IPS DF 6.9 (cell line): ENCODE measurements around the gene LHFPL3.

Source experiments
- DNase-seq: peaks from one replicate; pipeline ENCODE4 v3.0.0-alpha.2; 2013; ENCODE audit warnings: low read depth, low spot score
- H3K27ac ChIP-seq: one replicate; pipeline ENCODE4 v1.5.1; 2013; ENCODE audit warnings: low read length, control low read depth
- H3K27me3 ChIP-seq: 2 replicates; pipeline ENCODE4 v1.6.1; 2013; ENCODE audit warnings: mild to moderate bottlenecking, low read length; ENCODE audit not compliant: control insufficient read depth, insufficient read depth
- H3K36me3 ChIP-seq: 2 replicates; pipeline ENCODE4 v1.6.1; 2013; ENCODE audit warnings: low read length; ENCODE audit not compliant: control insufficient read depth, insufficient read depth
- H3K4me1 ChIP-seq: 2 replicates; pipeline ENCODE4 v1.6.1; 2013; ENCODE audit warnings: low read length; ENCODE audit not compliant: control insufficient read depth, insufficient read depth
- H3K4me3 ChIP-seq: 2 replicates; pipeline ENCODE4 v1.5.1; 2013; ENCODE audit warnings: mild to moderate bottlenecking, low read length
- H3K9me3 ChIP-seq: 2 replicates; pipeline ENCODE4 v1.6.1; 2013; ENCODE audit warnings: low read length, inconsistent platforms; ENCODE audit not compliant: control insufficient read depth, insufficient read depth
- WGBS: extraction: QIAGEN DNeasy Blood & Tissue Kit; methylation state at CpG from one replicate; pipeline ENCODE4 v1.1.7; 2013; ENCODE audit warnings: mixed read lengths, missing lambda C conversion rate; ENCODE audit not compliant: insufficient read length, insufficient coverage; 5-methylcytosine and 5-hydroxymethylcytosine counted together

The LHFPL3 gene

GRCh38 chr7:104826135-104826534 lies 497.7 kb downstream of the LHFPL3 start:
- no peak overlapping the region for H3K27ac ChIP-seq
- H3K4me3 ChIP-seq = no peak overlapping the region
- H3K4me1 ChIP-seq = no peaks in the 10 kb centered on the region
- no peaks in the 10 kb centered on the region for H3K36me3 ChIP-seq
- no peaks in the 10 kb centered on the region for H3K9me3 ChIP-seq
- no peak for DNase-seq
- no peaks in the 10 kb centered on the region for H3K27me3 ChIP-seq
- no CpG with 5 or more reads among the region's 4 CpGs for WGBS

GRCh38 chr7:104836976-104837375 lies 508.6 kb downstream of the LHFPL3 start:
- Histone ChIP-seq H3K36me3 (no peaks in the 10 kb centered on the region), H3K9me3 (no peaks in the 10 kb centered on the region), H3K27me3 (no peaks in the 10 kb centered on the region), H3K4me1 (no peaks in the 10 kb centered on the region), H3K27ac (no peak overlapping the region), H3K4me3 (no peak overlapping the region)
- DNase-seq = no peak
- no CpG with 5 or more reads among the region's 4 CpGs for WGBS

GRCh38 chr7:104838537-104839299 lies 510.3 kb downstream of the LHFPL3 start:
- no peaks in the 10 kb centered on the region for H3K27me3 ChIP-seq
- H3K36me3 ChIP-seq = no peaks in the 10 kb centered on the region
- no peak overlapping the region for H3K27ac ChIP-seq
- no peak overlapping the region for H3K4me3 ChIP-seq
- WGBS = no CpG with 5 or more reads among the region's 3 CpGs
- no peaks in the 10 kb centered on the region for H3K4me1 ChIP-seq
- no peak for DNase-seq
- no peaks in the 10 kb centered on the region for H3K9me3 ChIP-seq

GRCh38 chr7:104839842-104840241 lies 511.4 kb downstream of the LHFPL3 start:
- no peaks in the 10 kb centered on the region for H3K4me1 ChIP-seq
- no peak overlapping the region for H3K4me3 ChIP-seq
- no peaks in the 10 kb centered on the region for H3K9me3 ChIP-seq
- no peaks in the 10 kb centered on the region for H3K27me3 ChIP-seq
- no peaks in the 10 kb centered on the region for H3K36me3 ChIP-seq
- DNase-seq = no peak
- no peak overlapping the region for H3K27ac ChIP-seq

GRCh38 chr7:104841798-104842197 lies 513.4 kb downstream of the LHFPL3 start:
- Histone ChIP-seq H3K9me3 (no peaks in the 10 kb centered on the region), H3K4me1 (no peaks in the 10 kb centered on the region), H3K36me3 (no peaks in the 10 kb centered on the region), H3K4me3 (no peak overlapping the region), H3K27me3 (no peaks in the 10 kb centered on the region), H3K27ac (no peak overlapping the region)
- DNase-seq = no peak
- no CpG with 5 or more reads among the region's 1 CpG for WGBS

- Histone ChIP-seq H3K27ac (no peak overlapping the region), H3K27me3 (no peaks in the 10 kb centered on the region)
Observed at GRCh38 chr7:104843198-104843597, 514.8 kb downstream of the LHFPL3 start.

GRCh38 chr7:104845557-104845956 lies 517.2 kb downstream of the LHFPL3 start:
- no peaks in the 10 kb centered on the region for H3K27me3 ChIP-seq
- WGBS = no CpG with 5 or more reads among the region's 5 CpGs
- H3K9me3 ChIP-seq = no peaks in the 10 kb centered on the region
- no peak for DNase-seq
- H3K36me3 ChIP-seq = no peaks in the 10 kb centered on the region
- H3K27ac ChIP-seq = no peak overlapping the region
- H3K4me3 ChIP-seq = no peak overlapping the region
- no peaks in the 10 kb centered on the region for H3K4me1 ChIP-seq

More at GRCh38 chr7:104843198-104843597, 514.8 kb downstream of the LHFPL3 start:
- no peaks in the 10 kb centered on the region for H3K36me3 ChIP-seq
- no peak for DNase-seq
- H3K4me1 ChIP-seq = no peaks in the 10 kb centered on the region
- H3K4me3 ChIP-seq = no peak overlapping the region
- H3K9me3 ChIP-seq = no peaks in the 10 kb centered on the region
- no CpG with 5 or more reads among the region's 5 CpGs for WGBS

GRCh38 chr7:104846731-104847130 lies 518.3 kb downstream of the LHFPL3 start:
- Histone ChIP-seq H3K36me3 (no peaks in the 10 kb centered on the region), H3K4me1 (no peaks in the 10 kb centered on the region), H3K27me3 (no peaks in the 10 kb centered on the region), H3K9me3 (no peaks in the 10 kb centered on the region), H3K27ac (no peak overlapping the region), H3K4me3 (no peak overlapping the region)
- WGBS = no CpG with 5 or more reads among the region's 1 CpG
- DNase-seq = no peak

- no peak overlapping the region for H3K4me3 ChIP-seq
- no peaks in the 10 kb centered on the region for H3K36me3 ChIP-seq
- peak; percentile 52 for DNase-seq
- H3K9me3 ChIP-seq = no peaks in the 10 kb centered on the region
- no peaks in the 10 kb centered on the region; the same call in 1 of the 2 replicates for H3K4me1 ChIP-seq
- whole genome bisulfite sequencing = no CpG with 5 or more reads among the region's 7 CpGs
- no peaks in the 10 kb centered on the region for H3K27me3 ChIP-seq
- no peak overlapping the region for H3K27ac ChIP-seq
Observed at GRCh38 chr7:104848138-104848990, 520.0 kb downstream of the LHFPL3 start.

GRCh38 chr7:104850374-104850773 lies 522.0 kb downstream of the LHFPL3 start:
- no peak overlapping the region for H3K4me3 ChIP-seq

More at GRCh38 chr7:104850374-104850773, 522.0 kb downstream of the LHFPL3 start:
- no CpG with 5 or more reads among the region's 1 CpG for WGBS
- Histone ChIP-seq H3K27ac (no peak overlapping the region), H3K4me1 (no peaks in the 10 kb centered on the region; the same call in 1 of the 2 replicates), H3K9me3 (no peaks in the 10 kb centered on the region), H3K27me3 (no peaks in the 10 kb centered on the region), H3K36me3 (no peaks in the 10 kb centered on the region)
- DNase-seq = no peak
